ENCODE data around the gene PDE4D.
"Not testable (repeated sequence)": the region's sequence is repeated elsewhere in the genome, so short reads cannot be mapped to it uniquely, and the experiment has no call there.

The PDE4D gene

DNA sequence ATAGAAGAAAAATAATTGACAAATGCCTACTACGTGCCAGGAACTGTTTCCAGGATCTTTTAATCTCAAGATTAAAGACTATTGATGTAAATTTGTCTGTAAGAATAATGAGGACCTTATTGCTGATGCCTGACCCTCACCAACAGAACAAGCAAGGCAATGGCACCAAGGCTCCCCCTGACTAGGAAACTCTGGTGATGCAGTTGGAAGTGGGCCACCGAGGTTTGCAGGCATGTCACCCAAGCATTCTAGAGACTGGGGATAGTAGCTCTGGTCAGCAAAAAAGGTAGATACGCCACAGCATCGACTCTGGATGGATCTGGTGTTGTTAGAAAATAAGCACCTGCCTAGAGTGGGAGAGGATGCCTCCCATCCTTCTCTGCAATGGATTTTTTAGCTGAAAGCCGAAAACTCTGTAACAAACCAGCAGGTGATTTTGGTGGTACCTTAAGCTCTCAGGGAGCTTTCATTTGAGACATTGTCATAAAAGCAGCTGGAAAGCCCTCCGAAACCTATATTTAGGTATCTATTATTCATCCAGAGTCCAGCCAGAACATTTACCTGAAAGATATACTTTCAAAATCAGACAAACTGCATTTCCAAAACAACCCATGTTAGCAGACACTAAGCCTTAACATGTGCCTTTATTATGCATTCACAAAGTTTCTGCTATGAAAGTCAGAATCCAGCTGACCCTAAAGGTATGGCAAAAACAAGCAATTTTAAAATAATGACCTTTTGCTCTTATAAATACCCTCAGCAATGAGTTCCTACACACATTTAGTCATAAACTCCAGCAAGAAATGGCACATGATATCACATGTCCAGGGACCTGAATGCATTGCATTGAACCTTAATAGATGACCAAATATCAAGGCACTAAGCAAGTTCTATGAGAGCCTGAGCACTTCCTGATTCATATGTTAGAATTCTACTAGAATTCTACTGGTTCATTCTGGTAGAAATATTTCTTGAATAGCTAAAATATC lies 308.4 kb downstream of the PDE4D start:
- DNase-seq = peak in 26 of 51 donors; percentile 8 to 53 (median 35)

DNA sequence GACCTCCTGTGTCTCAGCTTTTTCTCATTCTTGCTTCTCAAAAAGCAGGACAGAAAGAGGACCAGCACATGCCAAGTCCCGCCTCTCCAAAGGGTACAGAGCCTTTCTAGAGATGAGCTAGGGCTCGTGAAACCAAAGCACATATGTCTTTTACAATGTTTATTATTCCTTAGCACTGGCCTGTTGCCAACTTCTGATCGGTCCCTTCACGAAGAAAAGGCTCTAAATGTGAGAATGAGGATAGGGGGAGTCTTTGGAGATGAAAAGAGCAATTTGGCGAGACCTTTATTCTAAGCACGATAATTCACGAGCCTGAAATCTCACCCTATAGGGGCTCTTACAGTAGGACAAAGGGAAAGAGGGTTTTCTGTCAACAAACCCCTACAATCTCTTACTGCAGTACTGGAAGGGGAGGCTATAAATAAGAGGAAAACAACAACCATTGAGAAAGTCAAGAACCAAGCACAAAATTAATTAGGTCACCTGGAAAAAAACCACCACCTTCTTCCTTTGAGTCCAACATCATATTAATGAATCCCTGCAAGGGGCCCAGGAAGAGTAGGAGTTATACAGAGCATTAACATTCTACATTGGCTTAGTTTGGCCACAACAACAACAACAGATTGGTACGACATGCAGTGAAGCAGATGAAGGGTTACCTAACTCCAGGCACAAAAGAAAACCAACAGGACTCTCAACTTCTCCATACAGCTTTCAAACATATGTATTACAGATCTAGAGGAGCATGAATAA lies 309.5 kb downstream of the PDE4D start:
- peak in 1 of 51 donors; percentile 64 for DNase-seq

DNA sequence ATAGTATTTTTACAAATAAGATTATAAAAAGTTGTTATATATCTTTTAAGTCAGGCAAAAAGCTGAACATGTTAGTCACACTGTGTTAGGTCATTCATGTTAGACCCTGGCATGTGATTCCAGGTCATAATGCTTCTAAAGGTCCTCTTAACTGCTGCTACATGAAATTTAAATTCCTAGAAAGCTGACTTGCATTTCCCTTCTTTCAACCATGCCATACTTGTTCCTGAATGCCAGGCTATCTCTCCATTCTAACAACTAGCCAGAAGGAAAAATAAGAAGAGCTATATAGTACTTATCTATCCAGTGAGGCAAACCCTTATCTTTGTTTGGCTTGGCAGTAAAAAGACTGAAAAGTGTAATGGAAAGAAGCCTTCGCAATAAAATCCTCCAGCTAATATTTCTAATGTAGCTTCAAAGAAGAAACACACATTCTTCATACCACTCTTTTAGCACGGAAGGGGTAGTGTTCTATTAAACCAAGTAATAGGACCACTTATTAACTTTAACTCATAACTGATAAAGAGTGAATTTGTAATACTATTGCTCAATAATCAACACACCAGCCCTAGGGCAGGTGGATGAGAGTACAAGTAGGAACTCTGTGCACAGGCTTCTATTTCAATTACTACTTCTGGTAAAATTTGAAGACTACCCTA lies 310.2 kb downstream of the PDE4D start:
- DNase-seq = no peak

DNA sequence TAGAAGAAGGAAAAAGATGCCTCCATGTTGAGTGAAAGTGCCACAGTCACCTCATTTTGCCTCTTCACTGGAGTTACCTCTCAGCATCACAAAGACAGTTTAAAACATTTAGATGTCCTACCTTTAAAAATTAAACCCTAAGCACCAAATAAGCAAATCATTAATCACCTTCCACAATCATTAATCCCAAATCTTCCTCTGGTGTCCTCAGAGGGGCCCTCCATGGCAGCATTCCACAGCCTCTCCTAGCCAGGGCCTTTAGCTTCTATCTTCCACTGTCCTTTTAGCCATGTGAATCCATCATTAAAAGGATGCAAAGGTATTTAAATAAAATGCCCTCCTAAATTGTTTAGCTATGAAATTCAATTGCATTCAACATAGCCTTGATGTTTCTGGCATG lies 310.8 kb downstream of the PDE4D start:
- no peak for DNase-seq

DNA sequence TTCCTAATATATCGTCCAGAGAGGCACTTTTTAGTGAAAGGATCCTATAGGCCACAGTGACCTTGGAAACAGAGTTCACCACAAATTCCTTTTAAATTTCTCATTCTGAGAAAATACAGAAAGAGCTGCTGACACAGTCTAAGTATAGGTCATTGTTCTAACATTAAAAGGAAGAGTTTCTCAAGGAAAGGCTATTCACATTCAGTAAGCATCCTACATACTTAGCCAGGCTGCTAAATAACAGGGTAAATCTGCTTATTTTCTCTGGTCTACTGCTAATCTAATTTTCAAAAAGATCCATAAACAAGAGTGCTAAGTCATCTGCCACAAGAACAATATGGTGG lies 313.7 kb downstream of the PDE4D start:
- DNase-seq = no peak

DNA sequence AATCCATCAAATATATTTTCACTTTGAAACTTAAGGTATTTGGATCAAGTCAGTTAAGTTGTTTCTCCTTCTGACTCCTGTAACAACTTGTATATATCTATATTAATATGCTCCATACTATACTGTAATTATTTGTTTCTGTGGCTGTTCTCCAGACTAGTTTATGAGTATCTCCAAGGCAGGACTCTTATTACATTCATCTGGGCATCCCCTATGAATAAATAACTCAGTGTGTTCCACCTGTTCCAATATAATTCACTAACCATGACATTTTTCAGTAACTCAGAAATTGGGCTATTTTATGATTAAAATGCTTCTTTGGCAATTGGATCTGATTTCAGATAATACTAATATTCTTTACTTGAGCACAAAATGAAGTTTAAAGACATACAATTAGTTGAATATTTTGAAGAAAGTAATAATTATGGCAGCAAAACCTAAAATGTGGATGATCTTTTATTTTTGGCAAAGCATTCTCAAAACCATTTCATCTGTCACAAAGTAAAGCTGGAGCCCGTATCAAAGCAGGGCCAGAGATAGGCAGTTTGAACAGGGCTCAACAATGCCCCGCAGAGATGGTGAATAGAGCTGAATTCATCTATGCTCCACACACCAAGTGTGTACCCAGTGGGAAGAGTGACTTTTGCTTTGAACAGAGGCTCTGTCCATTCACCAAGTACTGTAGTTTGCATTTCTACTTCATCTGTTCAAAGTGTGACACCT lies 314.3 kb downstream of the PDE4D start:
- peak in 7 of 51 donors; percentile 11 to 34 (median 19) for DNase-seq

DNA sequence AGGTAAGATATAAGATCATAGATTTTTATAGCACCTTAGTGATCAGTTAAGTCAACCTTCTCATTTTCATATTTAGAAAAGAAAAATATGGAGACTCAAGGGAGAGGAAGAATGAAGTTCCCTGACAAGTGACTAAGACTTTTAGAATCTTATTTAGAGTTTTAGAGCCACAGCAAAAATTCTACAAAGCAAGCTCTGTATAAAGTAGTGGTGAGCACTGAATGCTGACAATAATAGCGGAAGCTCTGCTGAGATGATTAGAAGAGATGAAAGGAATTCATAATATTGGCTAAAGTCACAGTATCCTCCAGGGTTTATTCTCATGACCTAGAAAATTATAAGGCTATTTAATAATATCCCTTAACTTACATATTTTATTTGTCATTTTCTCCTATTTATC lies 316.0 kb downstream of the PDE4D start:
- DNase-seq = no peak

DNA sequence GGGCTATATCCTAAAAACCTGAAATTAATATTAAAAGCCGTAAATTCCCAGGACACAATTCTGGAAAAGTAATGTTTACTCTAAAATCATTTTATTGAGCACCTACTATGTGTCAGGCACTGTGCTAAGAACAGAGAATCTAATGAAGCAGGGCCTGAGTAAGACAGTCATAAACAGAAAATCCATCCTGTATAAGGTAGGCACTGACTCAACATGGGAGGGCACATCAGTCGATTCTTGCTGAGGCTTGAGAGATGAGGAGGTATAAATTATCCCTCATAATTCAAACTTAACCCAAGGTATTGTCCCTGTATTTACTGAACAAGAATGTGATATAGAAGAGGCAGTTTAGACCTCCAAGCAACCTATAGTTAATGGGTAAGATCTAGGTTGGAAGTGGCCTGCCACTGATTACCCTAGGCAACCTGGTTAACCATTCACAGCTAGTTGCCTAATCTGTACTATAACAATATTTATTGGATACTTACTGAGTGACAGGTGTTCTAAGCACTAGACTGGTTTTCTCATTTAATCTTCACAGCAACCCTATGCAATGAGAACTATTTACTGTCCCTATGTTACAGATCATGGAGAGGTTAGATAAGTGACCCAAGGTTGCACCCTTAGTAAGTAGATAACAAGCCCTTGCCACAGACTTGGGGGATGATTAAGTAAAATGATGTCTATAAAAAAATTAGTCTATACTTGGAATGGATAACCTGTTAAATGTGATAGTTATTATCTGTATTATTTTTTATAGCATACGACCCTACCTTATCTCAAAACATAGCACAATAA lies 317.7 kb downstream of the PDE4D start:
- no peak for DNase-seq

DNA sequence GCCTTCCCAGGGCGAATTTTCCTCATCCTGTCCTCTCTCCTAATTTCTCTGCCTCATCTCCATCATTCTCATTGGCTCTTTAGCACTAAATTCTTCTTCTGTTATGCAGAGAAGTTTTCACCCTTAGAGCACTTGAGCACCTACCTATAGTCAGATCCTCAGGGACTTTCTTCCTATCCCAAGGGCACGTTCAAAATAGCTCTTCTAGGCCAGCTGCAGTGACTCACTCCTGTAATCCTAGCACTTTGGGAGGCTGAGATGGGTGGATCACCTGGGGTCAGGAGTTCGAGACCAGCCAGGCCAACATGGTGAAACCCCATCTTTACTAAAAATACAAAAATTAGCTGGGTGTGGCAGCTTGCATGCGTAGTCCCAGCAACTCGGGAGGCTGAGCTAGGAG lies 320.0 kb downstream of the PDE4D start:
- DNase-seq = not testable (repeated sequence)

DNA sequence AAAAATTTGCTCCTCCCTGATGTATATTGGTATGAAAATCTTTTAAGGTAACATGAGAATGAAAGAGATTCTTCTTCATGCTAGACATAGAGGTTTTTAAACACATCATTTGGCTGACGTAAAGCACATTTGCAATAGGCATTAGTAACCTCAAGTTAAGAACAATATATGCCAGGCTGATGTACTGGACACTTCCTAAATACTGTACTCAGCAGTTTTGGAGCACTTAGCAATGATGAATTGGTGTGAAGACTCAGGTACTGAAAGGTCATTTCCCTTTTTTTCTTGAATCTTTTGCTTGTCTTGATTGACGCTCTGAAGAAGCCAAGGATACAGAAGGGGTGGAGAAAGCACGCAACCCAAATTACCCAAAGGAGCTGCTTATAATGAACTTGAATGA lies 322.5 kb downstream of the PDE4D start:
- DNase-seq = no peak

DNA sequence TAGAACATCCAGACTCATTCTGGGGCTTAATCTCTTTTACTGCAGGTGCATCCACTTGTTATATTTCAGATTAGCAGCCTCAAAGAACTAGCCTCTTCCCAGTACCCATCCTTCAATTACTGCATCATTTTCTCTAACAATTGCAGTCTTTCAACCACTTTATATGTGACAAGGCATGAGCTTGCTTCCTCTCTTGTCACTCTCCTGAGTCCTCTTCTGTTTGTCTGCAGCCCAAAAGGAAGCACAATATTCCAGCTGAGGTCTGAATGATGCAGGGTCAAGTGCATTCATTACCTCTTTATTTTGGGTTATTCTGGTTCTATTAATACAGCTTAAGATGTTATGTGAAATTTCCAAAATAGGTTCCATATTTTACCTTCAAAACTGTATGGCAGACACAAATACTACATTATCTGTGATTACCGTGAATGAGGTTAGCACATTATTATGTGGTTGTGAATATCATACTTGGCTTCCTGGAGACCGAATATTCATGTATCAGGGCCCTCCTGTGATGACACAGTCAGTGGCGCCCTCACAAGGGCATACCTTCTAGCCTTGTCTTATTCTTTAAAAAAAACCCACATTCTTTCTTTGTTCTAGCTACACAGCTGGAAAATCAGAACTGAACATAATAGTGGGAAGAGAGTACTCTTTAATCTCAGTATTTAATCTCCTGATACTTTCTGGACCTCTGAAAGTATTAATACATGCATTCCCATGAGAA lies 323.8 kb downstream of the PDE4D start:
- no peak for DNase-seq

DNA sequence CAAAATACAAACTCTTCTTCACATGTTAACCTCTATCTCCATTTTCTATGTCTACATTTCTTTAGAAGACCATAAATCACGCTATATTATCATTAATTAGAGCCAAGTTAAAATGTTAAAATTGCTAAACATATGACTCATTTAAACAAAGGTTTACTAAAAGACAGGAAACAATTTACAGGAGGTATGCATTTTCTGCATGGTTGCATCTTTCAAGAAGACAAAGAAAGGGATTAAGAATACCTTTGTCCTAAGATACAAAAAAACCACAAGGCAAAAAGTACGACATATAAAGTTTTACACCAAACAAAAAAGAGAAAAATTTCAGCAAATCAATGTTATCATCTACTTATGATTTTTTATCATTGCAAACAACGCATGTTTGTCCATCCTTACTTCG lies 324.4 kb downstream of the PDE4D start:
- DNase-seq = no peak

DNA sequence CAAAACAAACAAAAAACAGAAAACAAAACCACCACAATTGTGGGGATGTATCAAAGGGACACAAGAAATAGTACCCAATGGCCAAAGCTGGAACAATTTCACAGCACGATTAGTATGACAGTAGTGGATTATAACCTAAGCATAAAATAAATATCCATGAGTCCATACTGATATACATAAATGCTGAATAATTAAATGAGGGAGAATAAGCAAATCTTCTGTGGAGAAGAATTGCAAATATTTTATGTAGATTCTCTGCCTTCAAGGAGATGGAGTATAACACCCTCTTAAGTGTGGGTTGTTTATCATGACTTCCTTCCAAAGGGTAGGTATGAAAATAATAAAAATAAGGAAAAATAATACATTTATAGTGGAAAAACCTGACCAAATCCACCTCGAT lies 325.4 kb downstream of the PDE4D start:
- no peak for DNase-seq

DNA sequence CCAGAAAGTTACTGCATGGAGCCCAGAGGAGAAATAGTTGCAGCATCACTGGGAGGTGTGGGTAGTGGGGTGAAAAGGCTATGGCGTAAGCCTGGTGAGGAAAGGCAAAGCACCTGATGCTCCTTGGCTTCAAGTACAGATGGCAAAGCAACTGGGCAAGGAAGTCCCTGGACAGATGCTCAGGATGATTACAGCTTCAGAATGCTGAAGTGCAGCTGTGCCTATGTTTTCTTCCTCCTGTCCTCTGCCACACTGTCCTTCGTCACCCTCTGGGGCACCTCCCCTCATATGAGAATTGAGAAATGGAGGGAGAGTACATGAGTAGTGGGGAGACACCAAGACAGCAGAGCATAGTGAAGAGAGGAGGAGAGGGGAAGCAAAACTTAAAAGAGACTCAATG lies 328.0 kb downstream of the PDE4D start:
- no peak for DNase-seq

DNA sequence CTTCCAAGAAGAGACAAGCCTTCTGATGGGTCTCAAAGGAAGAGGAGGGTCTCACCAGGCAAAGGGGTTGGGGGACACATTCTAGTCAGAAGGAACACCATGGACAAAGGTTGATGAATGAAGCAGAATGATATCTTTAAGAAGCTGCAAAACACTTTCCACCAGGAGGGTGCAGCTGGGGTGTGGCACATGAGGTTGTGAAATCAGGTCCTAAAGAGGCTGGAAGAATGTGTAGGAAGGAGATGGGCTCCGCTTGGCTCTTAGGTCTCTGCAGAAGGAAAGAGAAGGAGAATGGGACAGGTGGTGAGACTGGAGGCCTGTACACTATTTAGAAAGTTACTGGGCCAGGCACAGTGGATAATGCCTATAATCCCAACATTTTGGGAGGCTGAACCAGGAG lies 328.6 kb downstream of the PDE4D start:
- DNase-seq = no peak

DNA sequence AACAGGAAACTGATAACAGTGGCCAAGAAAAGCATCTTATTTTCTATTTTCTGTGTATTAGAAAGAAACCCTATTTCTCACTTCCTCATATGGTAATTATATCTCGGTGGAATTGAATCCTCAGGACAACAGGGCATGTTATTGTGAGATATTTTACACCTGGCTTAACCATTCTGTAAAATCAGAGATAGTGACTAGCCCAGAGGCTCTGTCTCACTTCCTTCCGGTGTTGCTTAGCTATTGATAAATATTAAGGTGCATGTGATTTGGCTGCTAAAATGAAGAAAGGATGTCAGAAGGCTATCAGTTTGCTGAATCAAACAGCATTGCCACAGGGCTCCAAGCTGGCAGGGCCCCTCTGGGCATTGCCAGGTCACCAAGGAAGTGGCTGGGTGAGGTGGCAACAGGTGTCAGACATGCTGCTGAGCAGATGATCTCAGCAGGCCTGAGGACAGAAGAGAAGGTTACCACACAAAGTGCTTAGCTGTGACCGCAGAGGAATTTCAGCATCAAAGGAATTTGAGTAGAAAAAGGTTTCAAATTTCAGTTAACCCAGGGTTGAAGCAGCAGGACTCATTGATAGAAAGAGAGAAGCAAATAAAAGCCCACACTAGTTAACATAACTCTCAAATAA lies 330.7 kb downstream of the PDE4D start:
- no peak for DNase-seq

DNA sequence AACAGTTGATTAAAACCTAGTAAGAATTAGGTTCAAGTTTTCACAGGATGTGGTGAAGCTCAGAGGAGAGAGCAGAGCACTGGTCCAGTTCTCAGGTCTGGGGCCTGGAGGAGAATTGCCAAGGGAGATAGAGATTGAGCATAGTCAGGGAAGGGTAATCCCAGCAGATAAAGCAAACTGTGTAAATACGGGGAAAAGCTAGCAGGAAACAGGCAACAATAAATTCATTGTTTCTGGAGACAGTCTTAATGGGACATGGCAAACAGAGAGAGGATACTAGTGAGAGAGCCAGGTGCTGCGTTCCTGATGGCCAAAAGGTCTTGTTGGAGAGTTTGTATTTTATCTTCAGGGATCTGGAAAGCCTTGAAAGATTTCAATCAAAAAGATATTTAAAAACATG lies 333.0 kb downstream of the PDE4D start:
- DNase-seq = no peak

DNA sequence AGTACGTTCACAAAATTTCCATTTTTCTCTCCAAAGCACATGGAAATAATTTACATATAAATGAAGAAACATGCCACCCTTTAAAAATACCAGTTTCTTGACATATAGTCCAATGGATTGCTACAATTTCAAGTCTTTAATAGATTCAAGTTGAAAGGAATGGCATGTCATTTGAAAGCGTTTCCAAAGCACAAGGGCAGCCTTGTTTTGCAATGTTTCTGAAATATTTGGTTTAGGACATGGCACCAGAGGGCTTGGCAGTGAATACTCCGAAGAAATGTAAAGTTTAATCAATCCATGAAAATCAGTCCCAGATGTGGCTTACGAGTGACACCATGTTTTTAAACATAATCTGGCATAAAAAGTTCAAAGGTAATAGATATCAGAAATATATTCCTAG lies 333.7 kb downstream of the PDE4D start:
- DNase-seq = no peak

DNA sequence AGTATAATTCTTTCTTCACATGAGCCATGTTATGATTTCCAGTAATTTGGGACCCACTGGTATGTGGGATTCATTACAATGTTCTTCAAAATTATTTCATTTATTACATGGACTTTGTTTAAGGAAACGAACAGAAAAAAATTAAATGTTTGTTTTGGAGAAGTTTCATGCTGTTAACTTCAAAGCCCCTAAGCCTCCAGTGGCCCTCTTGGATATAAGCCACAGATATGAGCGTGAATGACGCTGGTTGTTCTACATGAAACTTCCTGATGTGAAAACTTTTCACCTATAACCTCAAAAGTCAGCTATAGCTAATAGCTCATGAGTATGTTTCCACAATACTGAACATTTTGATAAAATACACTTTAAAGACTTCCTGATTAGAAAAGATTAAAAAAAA lies 334.2 kb downstream of the PDE4D start:
- no peak for DNase-seq

DNA sequence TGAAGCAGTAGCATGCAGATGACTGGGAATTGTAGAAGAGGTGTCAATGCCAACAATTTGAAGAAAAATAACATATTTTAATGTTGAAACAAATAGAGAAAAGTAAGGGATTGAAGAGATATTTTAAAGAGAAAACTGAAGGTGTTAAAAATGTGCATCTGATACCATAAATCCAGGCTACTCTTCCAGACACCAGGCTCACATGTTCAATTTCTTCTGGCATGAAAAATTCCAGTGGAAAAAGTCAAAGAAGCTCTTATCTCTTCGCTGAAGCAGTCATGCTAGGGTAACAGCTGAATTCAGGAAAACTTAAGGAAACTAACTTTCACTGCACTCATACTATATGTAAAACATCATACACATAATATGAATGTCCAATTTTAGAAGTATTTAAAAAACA lies 335.0 kb downstream of the PDE4D start:
- DNase-seq = no peak

Data from hypothalamus (tissue), 51 donors.